GM21529 (cell line): ENCODE results near the gene EIF2B5.
A peak's percentile ranks its signal among the peaks of the same experiment; 100 is the strongest.
"Not testable (repeated sequence)": the region's sequence is repeated elsewhere in the genome, so short reads cannot be mapped to it uniquely, and the experiment has no call there.

Experiments
- ATAC-seq: cut with Tn5 transposase; IDR thresholded peaks from one replicate; pipeline ENCODE4 v1.9.1; 2021; ENCODE audit not compliant: unreplicated experiment

Gene EIF2B5

DNA sequence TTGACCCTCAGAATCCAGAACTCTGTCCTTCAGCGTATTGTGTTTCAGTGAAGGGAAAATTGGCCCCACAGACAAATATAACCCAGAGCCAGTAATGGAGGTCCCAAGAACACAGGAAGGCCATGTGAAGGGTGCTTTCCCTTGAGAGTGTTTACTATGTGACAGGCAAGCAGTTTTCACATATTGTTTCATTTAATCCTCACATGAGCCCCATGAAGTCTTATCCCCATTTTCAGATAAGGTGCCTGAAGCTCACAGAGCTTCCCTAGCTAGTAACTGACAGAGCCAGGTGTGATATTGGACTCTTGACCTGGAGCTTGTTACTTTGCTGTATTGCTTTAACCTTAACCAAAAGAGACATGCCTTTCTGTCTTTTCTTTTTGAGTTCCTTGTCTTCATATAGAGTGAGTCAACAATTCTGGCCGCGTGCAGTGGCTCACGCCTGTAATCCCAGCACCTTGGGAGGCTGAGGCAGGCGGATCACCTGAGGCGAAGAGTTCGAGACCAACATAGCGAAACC lies 10.7 kb downstream of the EIF2B5 start:
- ATAC-seq, result no peak

DNA sequence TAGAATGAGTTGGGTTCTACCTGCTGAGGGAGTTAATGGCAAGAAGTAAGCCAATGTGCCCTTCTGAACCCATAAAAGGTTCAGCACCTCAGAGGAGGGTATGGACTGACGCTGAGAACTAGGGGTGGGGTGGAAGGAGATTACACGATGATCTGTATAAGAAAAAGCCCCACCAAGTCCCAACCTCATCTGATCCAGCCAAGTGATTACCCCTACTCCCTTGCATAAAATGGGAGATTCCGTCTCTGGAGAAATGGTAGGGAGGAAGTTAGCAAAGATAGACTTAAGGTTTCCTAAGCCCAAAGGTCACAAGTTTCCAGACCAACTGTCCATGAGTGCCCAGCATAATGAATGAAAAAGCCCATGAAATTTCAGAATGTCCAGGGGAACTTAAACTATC lies 12.9 kb downstream of the EIF2B5 start:
- ATAC-seq, result no peak

DNA sequence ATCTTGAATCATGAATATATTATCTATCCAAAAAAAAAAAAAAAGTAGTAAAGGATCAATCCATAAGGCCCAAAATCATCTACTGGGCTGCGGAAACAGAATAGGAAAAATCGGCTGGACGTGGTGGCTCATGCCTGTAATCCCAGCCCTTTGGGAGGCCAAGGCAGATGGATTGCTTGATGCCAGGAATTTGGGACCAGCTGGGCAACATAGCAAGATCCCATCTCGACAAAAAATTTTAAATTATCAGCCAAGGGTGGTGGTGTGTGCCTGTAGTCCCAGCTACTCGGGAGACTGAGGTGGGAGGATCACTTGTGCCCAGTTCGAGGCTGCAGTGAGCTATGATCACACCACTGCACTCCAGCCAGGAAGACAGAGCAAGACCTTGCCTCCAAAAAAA lies 14.0 kb downstream of the EIF2B5 start:
- no peak for ATAC-seq

DNA sequence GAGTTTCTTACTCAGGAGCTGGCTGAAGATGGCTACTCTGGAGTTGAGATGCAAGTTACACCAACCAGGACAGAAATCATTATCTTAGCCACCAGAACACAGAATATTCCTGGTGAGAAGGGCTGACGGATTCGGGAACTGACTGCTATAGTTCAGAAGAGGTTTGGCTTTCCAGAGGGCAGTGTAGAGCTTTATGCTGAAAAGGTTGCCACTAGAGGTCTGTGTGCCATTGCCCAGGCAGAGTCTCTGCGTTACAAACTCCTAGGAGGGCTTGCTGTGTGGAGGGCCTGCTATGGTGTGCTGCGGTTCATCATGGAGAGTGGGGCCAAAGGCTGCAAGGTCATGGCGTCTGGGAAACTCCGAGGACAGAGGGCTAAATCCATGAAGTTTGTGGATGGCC lies 14.6 kb downstream of the EIF2B5 start:
- not testable (repeated sequence) for ATAC-seq

DNA sequence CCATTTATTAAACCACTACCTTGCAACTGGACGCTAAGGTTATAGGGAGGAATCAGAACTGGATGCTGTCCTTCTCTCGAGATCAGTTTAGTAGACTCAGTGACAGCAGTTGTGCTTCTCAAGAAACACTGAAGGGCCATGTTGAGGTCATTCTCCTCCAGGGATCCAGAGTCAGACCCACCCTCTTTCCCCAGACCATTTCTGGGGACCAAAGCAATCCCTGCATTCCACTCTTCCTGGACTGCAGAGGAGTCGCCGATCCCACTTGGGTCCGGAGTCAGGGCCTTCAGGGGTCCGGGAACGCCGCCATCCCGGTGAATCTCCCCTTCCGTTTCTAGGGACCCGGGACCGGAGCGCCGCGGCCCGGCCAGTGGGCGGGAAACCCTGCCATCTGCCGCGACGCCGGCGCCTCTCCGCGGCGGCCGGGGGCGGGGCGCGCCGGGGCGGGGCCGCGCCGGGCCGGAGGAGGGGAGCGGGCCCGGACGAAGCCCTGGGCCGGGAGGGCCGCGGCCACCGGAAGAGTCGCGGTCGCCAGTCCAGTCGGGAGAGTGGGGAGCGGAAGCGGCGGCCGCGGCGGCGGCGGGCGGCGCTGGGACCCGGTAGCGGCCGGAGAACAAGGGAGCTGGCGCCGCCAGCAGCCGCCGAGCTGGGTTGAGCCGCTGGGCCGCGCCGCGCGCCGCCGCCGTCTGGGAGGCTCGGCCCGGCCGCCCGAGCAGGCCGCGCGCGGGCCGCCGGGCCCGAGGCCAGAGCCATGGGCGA lies 19.9 kb downstream of the EIF2B5 start, which contains the start of gene DVL3:
Gene DVL3, plus strand, starts transcription at position 493 of the 759 bp plus-strand sequence. Its CDS starts 259 bp downstream, at position 752.
- ATAC-seq, result peak; percentile 79

DNA sequence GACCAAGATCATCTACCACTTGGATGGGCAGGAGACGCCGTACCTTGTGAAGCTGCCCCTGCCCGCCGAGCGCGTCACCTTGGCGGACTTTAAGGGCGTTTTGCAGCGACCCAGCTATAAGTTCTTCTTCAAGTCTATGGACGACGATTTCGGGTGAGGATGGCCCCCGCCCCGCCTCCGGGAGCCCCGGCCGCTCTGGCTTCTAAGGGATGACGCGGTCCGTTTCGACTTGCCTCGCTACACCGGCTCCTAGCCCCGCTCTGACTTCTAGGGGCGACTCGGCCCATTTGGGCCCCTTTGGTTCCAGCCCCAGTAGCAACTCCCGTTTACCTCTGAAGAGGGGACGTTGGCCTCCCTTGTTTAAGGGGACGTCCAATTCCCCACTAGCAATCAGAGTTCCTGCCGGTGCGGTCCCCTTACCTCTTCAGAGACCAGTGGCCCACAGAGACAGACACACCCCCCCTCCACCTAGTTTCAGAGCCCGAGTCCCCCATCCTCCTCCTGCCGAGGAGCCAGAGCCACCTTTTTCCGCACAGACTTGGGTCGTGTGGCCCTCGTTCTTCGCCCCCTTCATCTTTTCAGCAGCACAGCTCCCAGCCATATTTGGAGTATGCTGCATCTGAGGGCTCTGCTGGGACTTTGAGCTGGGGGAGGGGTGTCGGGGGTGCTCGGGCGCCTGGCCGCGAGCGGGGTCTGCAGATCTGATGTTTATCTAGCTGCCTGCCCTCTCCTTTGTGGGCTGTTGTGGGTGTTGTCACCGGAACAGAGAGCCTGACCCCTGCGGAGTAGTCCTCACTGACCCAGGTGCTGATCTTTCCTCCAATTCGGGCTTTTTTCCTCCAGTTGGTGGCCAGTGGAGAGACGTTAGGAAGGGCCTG lies 20.7 kb downstream of the EIF2B5 start:
- ATAC-seq, result peak; percentile 33

DNA sequence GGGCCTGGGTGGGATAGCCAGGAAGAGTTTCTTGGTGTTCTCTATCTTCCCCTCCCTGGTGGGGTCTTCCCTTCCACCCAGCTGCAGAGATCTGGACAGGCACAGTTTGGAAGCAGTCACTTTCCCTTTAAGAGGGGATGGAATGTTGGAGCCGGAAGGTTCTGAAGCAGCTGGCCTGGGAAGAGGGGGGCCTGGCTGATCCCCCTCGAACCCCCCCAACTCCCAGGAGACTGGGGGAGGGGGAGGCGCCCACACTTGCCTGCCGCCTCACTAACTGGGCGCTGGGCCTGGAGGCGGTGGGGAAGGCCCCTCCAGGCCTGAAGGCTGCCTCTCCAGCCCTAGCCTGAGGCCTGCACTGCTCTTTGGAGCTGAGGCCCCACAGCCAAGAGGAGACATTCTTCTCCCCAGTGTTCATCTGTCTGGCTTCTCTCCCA lies 21.4 kb downstream of the EIF2B5 start:
- ATAC-seq, result no peak

DNA sequence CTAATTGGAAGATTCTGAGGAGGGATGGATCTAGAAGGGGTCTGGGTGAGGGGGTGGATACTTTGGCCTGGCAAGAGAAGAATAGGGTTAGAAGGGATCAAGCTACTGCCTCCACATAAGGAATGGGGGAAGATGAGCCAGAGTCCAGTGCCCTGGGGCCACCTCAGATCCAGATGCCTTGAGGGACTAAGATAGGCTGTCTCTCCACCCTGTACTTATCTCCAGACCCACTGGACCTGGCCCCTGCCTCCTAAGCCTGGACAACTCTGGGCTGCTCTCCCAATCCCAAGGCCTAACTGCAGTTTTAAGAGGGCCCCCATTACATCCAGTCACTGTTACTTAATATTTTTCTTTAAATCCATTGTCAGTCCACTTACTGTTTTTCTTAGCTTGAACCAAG lies 22.0 kb downstream of the EIF2B5 start:
- no peak for ATAC-seq

DNA sequence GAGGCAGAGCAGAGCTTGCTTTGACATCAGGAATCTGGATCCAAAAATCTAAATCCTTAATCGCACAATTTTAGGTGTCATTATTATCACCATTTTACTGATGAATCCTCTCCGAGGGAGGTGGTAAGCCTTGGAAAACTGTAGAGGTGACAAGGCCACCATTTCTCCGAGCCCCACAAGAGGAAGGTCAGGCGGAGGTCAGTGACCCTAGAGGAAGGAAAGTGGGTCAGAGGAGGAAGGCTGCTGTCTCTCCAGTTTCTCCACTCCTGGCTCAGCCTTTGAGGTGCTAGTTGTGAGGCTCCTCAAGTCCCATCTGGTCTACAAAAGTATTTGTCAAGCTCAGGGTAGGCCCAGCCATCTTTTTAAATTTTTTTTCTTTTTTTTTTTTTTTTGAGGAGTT lies 23.2 kb downstream of the EIF2B5 start:
- ATAC-seq, result no peak

DNA sequence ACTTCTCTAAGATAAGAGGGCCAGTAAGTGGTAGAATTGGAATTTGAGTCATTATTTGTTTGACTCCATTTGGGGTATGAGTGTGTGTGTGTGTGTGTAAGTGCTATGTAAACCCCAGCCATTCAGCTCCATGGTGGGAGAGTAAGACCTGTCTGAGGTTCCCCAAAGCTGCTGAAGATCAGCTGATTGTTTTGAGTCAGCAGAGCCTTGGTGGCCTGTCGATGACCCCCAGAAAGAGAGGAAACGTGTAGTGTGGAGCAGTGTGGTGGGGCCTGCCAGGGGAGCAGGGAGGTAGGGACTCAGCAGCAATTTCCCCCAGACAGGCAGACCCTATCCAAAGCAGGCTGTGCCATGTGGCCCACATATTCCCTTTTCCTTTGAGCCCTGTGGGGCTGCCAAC lies 25.3 kb downstream of the EIF2B5 start:
- ATAC-seq, result no peak

DNA sequence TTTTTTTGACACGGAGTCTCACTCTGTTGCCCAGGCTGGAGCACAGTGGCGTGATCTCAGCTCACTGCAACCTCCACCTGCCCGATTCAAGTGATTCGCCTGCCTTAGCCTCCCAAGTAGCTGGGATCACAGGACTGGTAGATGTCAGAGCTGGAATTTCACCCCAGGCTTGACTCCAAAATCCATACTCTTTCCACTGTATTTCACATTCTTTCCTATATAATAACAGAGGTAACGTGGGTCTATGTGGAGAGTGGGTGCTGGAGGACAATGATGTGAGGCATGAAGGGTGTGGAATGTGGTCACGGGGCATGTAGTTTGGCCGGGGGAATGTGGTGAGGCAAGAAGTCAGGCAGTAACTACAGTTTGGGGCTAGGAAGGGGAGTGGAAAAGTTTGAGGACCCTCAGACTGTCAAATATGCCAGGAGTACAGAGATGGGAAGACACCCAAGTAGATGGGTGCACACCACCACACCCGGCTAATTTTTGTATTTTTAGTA lies 27.5 kb downstream of the EIF2B5 start:
- not testable (repeated sequence) for ATAC-seq

DNA sequence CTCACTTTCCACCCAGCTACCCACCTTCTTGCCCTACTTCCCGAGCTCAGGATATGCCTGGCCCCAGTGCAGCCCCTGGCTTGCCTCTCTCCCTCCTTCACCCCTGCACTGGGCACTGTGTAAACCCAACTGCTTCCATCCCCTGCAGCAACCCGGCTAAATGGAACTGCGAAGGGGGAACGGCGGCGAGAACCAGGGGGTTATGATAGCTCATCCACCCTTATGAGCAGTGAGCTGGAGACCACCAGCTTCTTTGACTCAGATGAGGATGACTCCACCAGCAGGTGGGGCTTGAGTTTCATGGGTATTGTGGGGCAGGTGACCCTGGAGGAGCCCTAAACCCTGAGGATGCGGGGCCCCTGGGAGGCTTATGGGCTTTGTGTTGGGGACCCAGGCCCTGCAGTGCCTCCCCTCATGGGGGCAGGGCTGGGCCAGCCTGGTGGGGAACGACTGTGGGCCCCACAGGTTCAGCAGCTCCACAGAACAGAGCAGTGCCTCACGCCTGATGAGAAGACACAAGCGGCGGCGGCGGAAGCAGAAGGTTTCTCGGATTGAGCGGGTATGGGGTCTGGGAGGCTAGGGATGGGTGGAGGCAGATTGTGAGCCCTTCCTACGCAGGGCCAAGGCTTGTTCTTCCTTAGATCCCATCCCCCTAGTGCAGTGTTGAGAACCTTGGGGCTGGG lies 29.6 kb downstream of the EIF2B5 start:
- no peak for ATAC-seq

DNA sequence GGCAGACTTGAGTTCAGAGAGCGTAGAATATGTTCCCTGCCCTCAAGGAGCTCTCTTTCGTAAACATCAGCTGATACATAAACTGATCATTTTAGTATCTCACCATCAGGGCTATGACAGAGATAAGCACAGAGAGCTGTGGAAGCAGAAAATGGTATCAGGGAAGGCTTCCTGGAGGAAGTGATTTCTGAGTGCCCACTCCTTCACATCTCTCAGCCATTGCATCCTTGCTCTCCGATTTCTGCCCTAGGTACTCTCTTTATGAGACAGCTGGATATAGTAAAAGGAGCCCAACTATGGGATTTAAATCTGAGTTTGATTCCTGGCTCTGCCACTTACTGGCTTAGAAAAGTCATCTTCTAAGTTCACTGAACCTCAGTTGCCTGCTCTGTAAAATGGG lies 30.4 kb downstream of the EIF2B5 start:
- no peak for ATAC-seq

DNA sequence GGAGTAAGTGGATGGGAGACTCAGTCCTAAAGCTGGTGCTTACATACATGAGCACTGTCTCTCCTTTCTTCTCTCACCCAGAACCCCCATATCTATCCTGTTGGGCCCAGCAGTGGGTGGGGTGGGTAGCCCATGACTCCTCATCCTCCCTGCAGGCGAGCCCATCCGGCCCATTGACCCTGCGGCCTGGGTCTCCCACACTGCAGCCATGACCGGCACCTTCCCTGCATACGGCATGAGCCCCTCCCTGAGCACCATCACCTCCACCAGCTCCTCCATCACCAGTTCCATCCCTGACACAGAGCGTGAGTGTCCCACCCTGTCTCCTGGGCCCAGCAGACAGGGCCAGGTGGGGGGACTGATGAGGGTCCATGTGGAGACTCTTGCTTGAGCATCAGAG lies 31.5 kb downstream of the EIF2B5 start:
- no peak for ATAC-seq

DNA sequence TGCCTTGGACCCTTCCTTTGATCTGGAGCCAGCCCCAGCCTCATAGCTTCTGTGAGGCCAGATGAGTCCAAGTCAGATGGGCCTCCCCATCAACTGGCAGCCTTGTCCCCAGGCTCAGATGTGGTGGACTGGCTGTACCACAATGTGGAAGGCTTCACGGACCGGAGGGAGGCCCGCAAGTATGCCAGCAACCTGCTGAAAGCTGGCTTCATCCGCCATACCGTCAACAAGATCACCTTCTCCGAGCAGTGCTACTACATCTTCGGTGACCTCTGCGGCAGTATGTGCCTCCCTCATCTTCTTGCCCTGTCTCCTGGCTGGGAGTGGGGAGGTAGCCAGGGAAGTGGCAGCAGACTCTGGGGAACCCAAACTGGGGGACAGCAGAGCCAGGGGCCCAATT lies 32.6 kb downstream of the EIF2B5 start:
- ATAC-seq, result no peak

DNA sequence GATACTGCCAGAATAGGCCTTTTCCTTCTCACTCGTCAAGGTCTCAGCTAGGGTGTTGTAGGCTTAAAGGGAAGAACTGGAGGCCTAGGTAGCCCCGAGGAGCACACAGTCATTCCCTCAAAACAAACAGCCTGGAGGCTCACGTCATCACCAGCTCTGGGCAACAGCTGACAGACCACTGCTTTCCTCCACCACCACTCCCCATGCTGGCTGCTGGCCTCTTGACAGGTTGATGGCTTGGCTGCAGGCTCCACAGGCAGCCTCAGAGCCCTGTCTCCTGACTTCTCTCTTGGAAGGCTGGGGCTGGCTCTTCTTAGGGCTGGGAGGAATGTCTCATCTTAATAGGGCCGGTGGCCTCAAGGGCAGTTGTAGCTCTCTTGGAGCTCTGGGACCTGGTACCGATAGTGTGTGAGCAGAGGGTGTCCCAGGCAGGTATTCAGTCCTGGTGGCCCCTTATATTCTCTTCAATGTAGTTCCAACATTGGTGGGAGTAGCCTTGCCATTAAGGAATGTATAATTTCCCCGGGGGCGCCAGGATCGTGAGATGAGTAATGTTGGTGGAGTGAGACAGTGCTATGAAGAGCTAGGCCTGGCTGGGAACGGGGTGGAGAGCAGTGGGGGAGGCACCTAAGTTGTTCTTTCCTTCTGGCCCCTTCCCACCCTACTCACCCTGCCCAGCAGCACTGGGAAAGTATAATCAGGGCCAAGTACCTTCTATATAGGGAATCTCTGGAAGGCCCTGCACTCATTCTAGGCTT lies 33.4 kb downstream of the EIF2B5 start:
- ATAC-seq, result no peak

DNA sequence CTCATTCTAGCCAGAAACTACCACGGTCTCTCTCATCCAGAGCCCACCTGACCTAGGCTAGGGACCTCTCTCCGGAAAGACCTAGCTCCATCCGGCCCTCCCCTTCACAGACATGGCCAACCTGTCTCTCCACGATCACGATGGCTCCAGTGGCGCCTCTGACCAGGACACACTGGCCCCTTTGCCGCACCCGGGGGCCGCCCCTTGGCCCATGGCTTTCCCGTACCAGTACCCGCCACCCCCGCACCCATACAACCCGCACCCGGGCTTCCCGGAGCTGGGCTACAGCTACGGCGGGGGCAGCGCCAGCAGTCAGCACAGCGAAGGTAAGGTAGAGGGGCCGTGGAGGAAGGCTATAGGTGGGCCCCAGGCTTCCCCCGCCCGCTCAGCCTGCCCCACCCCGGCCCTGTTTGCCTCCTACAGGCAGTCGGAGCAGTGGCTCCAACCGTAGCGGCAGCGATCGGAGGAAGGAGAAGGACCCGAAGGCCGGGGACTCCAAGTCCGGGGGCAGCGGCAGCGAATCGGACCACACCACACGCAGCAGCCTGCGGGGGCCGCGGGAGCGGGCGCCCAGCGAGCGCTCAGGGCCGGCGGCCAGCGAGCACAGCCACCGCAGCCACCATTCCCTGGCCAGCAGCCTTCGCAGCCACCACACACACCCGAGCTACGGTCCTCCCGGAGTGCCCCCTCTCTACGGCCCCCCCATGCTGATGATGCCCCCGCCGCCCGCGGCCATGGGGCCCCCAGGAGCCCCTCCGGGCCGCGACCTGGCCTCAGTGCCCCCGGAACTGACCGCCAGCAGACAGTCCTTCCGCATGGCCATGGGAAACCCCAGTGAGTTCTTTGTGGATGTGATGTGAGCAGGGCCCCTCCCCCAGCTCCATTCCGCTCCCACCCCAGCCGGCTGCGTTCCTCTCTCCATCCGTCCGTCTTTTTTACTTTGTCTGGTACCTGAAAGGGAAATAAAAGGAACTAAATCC lies 35.0 kb downstream of the EIF2B5 start:
- no peak for ATAC-seq

DNA sequence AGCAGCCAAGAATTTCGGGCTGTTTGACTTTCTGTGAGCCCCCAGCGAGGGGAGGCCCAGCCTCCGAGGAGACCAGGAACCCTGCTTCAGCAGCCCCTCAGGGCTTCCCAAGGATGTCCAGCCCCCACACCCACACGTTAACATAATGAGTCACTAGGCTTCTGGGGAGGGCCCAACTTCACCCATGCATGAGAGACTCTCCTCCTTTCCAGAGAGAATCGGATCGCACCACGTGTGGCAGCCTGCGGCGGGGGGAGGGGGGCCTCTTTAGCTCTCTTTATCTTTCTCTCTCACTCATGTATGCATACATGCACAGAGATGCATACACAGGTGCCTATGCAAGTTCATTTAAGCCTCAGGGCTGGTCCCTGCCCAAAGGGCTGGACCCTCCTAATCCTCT lies 36.4 kb downstream of the EIF2B5 start:
- ATAC-seq, result no peak

DNA sequence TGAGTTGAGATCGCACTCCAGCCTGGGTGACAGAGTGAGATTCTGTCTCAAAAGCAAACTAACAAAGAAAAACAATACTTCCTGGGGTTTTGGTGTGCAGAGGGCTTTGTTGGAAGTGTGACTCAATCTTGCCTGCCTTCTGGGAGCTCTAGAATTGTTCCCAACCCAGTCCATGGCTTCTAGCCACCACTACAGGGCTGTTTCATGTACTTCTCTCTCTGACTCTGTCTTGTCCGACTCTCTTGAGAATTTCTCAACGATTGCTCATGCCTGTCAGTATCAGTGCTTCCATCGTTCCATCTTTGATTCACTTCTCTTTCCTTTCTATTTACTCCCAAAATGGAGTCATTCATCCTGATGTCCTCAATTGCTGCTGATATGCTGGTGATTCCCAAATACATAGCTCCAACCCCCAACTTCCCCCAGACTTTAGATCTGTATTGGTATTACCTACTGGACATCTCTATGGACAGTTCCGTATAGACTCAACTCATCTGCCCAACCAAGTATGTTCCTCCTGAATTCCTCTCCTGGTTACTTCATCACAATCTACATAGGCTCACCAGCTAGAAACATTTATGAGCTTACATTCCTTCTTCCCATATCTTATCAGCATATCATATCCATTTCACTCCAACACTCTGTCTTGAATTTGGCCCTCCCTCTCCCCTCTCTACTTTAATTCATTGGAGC lies 37.7 kb downstream of the EIF2B5 start:
- no peak for ATAC-seq
